ENCODE measurements around the gene TNFRSF8. TPM values are rescaled to one million over a fixed set of nuclear protein-coding genes. Genes with fewer than 3 reads are reported as not detected.

TNFRSF8 gene
- total and polyA plus RNA-seq, 2 experiments from 2014 or later: not detected

DNA sequence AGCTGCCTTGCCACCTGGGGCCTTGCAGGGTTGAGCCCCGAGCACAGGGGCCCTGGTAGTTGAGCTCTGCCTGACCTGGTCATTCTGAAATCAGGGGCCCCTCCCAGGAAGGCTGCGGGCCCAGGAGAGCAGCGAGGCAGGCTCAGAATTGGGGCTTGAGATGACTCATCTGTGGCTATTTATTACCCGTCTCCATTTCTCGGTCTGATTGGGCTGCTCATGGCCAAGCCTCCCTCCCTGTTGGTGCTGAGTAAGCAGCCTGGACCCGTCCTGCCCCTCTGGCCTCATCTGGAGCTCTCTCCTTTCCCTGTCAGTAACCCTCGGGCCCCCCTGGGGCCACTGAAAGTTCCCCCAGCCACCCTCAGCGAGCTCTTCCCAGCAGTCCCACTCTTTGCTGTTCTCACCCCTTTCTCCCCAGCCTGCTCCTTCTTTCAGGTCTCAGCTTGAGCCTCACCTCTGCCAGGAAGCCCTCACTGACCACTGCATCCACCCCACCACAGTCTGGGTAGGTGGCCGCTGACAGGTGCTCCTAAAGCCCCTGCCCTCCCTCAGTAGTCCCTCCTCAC is 11.0 kb upstream of the TNFRSF8 start:
- H4K20me1 ChIP-seq (ENCODE audit: insufficient read depth, poor library complexity, severe bottlenecking): no peaks in the 10 kb centered on the region
- peak overlapping the region; percentile 64 for H3K27ac ChIP-seq
- peak overlapping the region; percentile 57 for H3K4me2 ChIP-seq
- 19% methylated on average over 8 of the region's 9 CpGs for WGBS (ENCODE audit: low lambda C conversion rate, missing lambda C conversion rate)
- no peak overlapping the region for H3K4me3 ChIP-seq
- DNase-seq (ENCODE audit: low spot score): peak; percentile 85
- no peaks in the 10 kb centered on the region for H3K36me3 ChIP-seq (replicated peaks; ENCODE audit: insufficient read depth, low read depth)
- H3K9me2 ChIP-seq (replicated peaks; ENCODE audit: insufficient read depth): no peaks in the 10 kb centered on the region
- H3K79me2 ChIP-seq: no peaks in the 10 kb centered on the region
- H2AFZ ChIP-seq: no peak overlapping the region
- TF ChIP-seq, protein P1, sequence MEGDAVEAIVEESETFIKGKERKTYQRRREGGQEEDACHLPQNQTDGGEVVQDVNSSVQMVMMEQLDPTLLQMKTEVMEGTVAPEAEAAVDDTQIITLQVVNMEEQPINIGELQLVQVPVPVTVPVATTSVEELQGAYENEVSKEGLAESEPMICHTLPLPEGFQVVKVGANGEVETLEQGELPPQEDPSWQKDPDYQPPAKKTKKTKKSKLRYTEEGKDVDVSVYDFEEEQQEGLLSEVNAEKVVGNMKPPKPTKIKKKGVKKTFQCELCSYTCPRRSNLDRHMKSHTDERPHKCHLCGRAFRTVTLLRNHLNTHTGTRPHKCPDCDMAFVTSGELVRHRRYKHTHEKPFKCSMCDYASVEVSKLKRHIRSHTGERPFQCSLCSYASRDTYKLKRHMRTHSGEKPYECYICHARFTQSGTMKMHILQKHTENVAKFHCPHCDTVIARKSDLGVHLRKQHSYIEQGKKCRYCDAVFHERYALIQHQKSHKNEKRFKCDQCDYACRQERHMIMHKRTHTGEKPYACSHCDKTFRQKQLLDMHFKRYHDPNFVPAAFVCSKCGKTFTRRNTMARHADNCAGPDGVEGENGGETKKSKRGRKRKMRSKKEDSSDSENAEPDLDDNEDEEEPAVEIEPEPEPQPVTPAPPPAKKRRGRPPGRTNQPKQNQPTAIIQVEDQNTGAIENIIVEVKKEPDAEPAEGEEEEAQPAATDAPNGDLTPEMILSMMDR (IDR thresholded peaks at IDR 0.05; ENCODE audit: poor library complexity): no peak
- TF ChIP-seq EZH2 (IDR thresholded peaks at IDR 0.05; ENCODE audit: borderline replicate concordance): no peak
- no peaks in the 10 kb centered on the region for H3K9me3 ChIP-seq (ENCODE audit: low read depth)
- H3K27me3 ChIP-seq: no peaks in the 10 kb centered on the region
- H3K4me1 ChIP-seq (ENCODE audit: insufficient read depth): peaks cover 13% of the 10 kb centered on the region

DNA sequence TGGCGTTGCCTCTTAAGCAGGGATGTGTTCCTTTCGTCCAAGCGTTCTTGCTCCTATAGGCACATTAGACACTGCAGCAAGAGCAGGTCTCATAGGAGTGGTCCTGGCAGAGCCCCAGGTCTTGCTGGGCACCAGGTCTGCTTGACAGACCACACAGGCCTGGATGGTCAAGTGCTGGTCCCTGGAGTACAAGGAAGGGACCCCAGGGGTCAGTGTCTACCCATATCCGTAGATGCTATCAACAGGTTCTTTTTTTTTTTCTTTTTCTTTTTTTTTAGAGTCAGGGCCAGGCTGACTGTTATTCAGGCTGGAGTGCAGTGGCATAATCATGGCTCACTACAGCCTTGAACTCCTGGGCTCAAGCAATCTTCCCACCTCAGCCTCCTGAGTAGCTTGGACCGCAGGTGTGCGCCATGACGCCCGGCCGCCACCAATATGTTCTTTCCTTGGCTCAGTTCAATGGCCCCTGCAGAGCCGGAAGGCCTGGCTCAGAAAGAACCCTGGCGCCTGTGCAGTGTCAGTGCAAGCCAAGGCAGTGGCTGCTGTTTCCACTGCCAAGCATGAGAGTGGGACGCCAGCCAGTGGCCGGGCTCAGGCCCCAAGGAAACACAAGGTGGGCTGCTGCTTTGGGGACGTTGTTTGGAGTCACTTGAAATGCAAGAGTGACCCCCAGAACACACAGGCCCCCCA is 10.0 kb upstream of the TNFRSF8 start:
- Histone ChIP-seq H2AFZ (no peak overlapping the region), H3K4me1 (ENCODE audit: insufficient read depth) (peaks cover 13% of the 10 kb centered on the region), H3K36me3 (replicated peaks; ENCODE audit: insufficient read depth, low read depth) (no peaks in the 10 kb centered on the region), H3K27ac (peak overlapping the region; percentile 64), H3K79me2 (no peaks in the 10 kb centered on the region), H3K4me2 (no peak overlapping the region), H3K27me3 (no peaks in the 10 kb centered on the region), H3K9me3 (ENCODE audit: low read depth) (no peaks in the 10 kb centered on the region), H3K4me3 (no peak overlapping the region), H4K20me1 (ENCODE audit: insufficient read depth, poor library complexity, severe bottlenecking) (no peaks in the 10 kb centered on the region), H3K9me2 (replicated peaks; ENCODE audit: insufficient read depth) (no peaks in the 10 kb centered on the region)
- WGBS (ENCODE audit: low lambda C conversion rate, missing lambda C conversion rate): 86% methylated on average over 14 of the region's 14 CpGs
- DNase-seq (ENCODE audit: low spot score): no peak
- TF ChIP-seq EZH2 (IDR thresholded peaks at IDR 0.05; ENCODE audit: borderline replicate concordance) (no peak), EZH2phosphoT487 (IDR thresholded peaks at IDR 0.05; ENCODE audit: low read depth, severe bottlenecking, unreplicated experiment) (no peak)
- TF ChIP-seq, protein P1 (IDR thresholded peaks at IDR 0.05; ENCODE audit: poor library complexity): no peak

DNA sequence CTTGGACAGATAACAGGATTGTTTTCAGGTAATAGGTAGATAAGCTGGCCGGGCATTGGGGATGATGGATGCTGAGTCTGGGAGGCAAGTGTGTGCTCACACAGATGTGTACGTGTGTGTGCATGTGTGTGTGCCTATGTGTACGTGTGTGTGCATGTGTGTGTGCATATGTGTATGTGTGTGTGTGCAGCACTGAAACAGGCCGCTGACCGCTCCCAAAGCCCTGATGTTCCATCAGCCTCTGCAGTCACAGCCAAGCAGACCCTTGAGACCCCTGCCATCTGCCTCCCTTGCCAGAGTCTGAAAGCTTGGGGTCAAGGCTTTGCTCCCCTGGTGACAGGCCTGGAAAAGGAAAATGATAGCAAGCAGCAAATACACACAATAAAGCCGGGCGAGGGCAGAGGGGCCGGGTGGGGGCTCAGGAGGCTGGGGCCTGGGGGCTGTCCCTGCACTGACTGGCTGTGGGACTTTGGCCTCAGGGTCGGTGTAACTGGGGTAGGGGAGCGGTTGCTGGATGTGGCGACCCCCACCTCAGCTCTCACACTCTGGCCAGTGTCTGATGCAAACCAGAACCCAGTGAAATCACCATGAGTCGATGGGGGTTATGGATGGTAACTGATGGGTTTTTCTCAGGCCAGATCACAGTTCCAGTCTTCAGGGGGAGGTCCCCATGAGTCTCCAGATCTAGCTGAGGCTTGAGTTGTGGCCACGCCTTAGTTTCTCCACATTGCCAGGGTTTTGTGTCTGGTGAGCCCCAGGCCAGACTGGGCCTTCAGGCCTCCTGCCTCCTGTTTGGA is 9.2 kb upstream of the TNFRSF8 start:
- Histone ChIP-seq H3K27ac (no peak overlapping the region), H3K4me1 (ENCODE audit: insufficient read depth) (peaks cover 13% of the 10 kb centered on the region), H3K27me3 (no peaks in the 10 kb centered on the region), H4K20me1 (ENCODE audit: insufficient read depth, poor library complexity, severe bottlenecking) (no peaks in the 10 kb centered on the region), H2AFZ (no peak overlapping the region), H3K79me2 (no peaks in the 10 kb centered on the region), H3K9me2 (replicated peaks; ENCODE audit: insufficient read depth) (no peaks in the 10 kb centered on the region), H3K36me3 (replicated peaks; ENCODE audit: insufficient read depth, low read depth) (no peaks in the 10 kb centered on the region), H3K9me3 (ENCODE audit: low read depth) (no peaks in the 10 kb centered on the region), H3K4me2 (no peak overlapping the region), H3K4me3 (no peak overlapping the region)
- WGBS (ENCODE audit: low lambda C conversion rate, missing lambda C conversion rate): 64% methylated on average over 13 of the region's 13 CpGs
- no peak for DNase-seq (ENCODE audit: low spot score)
- TF ChIP-seq EZH2phosphoT487 (IDR thresholded peaks at IDR 0.05; ENCODE audit: low read depth, severe bottlenecking, unreplicated experiment): no peak
- no peak for TF ChIP-seq EZH2 (IDR thresholded peaks at IDR 0.05; ENCODE audit: borderline replicate concordance)
- TF ChIP-seq, protein P1 (IDR thresholded peaks at IDR 0.05; ENCODE audit: poor library complexity): no peak

All from hepatocyte (in vitro differentiated cells).